ENCODE results near the gene ASTL.
"Not testable (repeated sequence)": the region's sequence is repeated elsewhere in the genome, so short reads cannot be mapped to it uniquely, and the experiment has no call there.

Gene ASTL

GRCh38 chr2:96171831-96172230 lies 33.5 kb upstream of the ASTL start:
- H3K36me3 ChIP-seq (ENCODE audit: insufficient read depth, low read length), result no peaks in the 10 kb centered on the region
- H3K27ac ChIP-seq (ENCODE audit: low read depth, low read length), result no peak overlapping the region
- H3K27me3 ChIP-seq (ENCODE audit: control insufficient read depth in 1 of 2, insufficient read depth in 2 of 2, low read length in 2 of 2), result no peaks in the 10 kb centered on the region
- no peak overlapping the region for H3K9ac ChIP-seq (ENCODE audit: low read length)
- H3K4me1 ChIP-seq (ENCODE audit: insufficient read depth, low read length), result no peaks in the 10 kb centered on the region
- H3K9me3 ChIP-seq (ENCODE audit: low read length), result no peaks in the 10 kb centered on the region
- H3K4me3 ChIP-seq (ENCODE audit: low read depth in 1 of 2, low read length in 2 of 2), result no peak overlapping the region

DNA sequence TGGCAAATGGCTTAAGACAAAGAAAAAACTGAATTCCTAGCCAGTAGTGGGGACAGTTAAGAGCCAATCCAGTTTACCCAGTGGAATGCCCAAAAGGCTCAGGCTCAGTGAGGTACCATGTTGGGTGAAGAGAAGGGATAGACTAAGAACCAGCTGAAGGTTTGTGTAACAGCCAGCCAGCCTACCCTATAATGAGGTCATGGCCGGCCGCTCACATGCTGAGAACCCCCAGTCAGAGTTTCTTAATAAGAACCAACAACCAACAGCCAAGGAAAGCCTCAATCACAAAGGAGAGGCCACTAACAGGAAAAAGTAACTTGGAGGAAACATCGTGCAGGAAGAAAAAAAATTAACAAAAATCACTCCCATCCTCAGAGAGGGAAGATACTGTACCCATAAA lies 32.3 kb upstream of the ASTL start:
- no peak overlapping the region for H3K9ac ChIP-seq (ENCODE audit: low read length)
- H3K36me3 ChIP-seq (ENCODE audit: insufficient read depth, low read length), result no peaks in the 10 kb centered on the region
- H3K27me3 ChIP-seq (ENCODE audit: control insufficient read depth in 1 of 2, insufficient read depth in 2 of 2, low read length in 2 of 2), result no peaks in the 10 kb centered on the region
- H3K9me3 ChIP-seq (ENCODE audit: low read length), result no peaks in the 10 kb centered on the region
- no peak overlapping the region for H3K27ac ChIP-seq (ENCODE audit: low read depth, low read length)
- H3K4me3 ChIP-seq (ENCODE audit: low read depth in 1 of 2, low read length in 2 of 2), result no peak overlapping the region
- H3K4me1 ChIP-seq (ENCODE audit: insufficient read depth, low read length), result no peaks in the 10 kb centered on the region

- no peaks in the 10 kb centered on the region for H3K27me3 ChIP-seq (ENCODE audit: control insufficient read depth in 1 of 2, insufficient read depth in 2 of 2, low read length in 2 of 2)
- no peak overlapping the region for H3K4me3 ChIP-seq (ENCODE audit: low read depth in 1 of 2, low read length in 2 of 2)
- no peak overlapping the region for H3K27ac ChIP-seq (ENCODE audit: low read depth, low read length)
- no peak overlapping the region for H3K9ac ChIP-seq (ENCODE audit: low read length)
- no peaks in the 10 kb centered on the region for H3K36me3 ChIP-seq (ENCODE audit: insufficient read depth, low read length)
- no peaks in the 10 kb centered on the region for H3K9me3 ChIP-seq (ENCODE audit: low read length)
- H3K4me1 ChIP-seq (ENCODE audit: insufficient read depth, low read length), result no peaks in the 10 kb centered on the region
Observed at GRCh38 chr2:96169868-96170507, 31.7 kb upstream of the ASTL start.

DNA sequence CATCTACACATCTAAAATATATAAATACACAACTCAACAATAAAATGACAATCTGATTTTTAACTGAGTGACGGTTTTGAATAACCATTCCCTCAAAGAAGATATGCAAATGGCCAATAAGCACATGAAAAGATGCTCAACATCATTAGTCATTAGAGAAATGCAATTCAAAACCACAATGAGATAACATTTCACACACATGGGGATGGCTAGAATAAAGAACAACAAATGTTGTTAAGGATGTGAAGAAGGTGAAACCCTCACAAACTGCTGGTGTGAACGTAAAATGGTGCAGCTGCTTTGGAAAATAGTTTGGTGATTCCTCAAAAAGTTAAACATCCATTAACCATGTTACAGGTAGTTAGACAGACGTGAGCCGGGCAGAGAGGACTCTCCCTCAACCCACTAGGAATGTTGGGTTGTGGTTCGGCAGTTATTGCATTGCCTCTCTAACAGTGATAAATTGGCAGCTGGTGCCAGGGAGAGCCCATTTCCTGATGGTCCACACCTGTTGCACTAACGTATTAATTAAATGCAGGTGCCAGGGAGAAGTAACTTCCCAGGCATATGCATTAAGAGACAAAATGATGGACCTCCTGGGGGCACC lies 29.2 kb upstream of the ASTL start:
- Histone ChIP-seq H3K9me3 (ENCODE audit: low read length) (no peaks in the 10 kb centered on the region), H3K27ac (ENCODE audit: low read depth, low read length) (no peak overlapping the region), H3K9ac (ENCODE audit: low read length) (no peak overlapping the region), H3K27me3 (ENCODE audit: control insufficient read depth in 1 of 2, insufficient read depth in 2 of 2, low read length in 2 of 2) (no peaks in the 10 kb centered on the region), H3K36me3 (ENCODE audit: insufficient read depth, low read length) (no peaks in the 10 kb centered on the region), H3K4me3 (ENCODE audit: low read depth in 1 of 2, low read length in 2 of 2) (no peak overlapping the region), H3K4me1 (ENCODE audit: insufficient read depth, low read length) (no peaks in the 10 kb centered on the region)

DNA sequence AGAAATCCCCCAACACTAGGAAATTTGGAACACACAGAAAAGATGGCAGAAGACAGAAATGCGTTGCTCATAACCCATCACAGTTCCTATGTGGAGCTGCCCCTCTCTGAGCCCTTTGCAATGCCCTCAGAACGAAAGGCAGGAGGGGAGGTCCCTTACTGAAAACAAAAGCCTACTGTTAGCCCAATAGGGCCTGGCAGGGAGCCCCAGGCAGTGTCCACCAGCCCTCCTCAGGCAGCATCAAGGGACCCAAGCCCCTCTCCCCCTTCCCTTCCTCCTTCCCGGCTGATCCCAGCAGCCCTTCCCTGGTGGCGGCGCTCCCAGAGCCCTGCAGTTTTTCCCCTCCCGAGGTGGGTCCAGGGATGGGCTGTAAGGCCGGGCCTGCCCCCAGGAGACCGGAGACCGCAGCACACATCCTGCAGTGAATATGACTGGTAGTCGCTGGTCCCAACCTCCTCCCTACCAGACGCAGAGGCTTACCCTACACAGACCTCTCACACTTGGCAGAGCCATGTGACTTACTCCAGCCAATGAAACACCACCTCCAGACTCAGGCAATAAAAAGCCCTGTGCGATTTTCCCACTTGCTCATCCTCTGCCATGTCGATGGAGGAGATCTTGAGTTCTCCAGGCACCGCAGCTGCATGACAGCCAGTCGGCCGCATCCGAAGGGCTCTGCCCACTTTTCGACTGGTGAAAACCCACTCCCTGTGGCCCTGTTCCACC lies 26.3 kb upstream of the ASTL start:
- Histone ChIP-seq H3K9me3 (ENCODE audit: low read length) (no peaks in the 10 kb centered on the region), H3K27me3 (ENCODE audit: control insufficient read depth in 1 of 2, insufficient read depth in 2 of 2, low read length in 2 of 2) (no peaks in the 10 kb centered on the region), H3K27ac (ENCODE audit: low read depth, low read length) (no peak overlapping the region), H3K4me1 (ENCODE audit: insufficient read depth, low read length) (no peaks in the 10 kb centered on the region), H3K9ac (ENCODE audit: low read length) (no peak overlapping the region), H3K4me3 (ENCODE audit: low read depth in 1 of 2, low read length in 2 of 2) (no peak overlapping the region), H3K36me3 (ENCODE audit: insufficient read depth, low read length) (no peaks in the 10 kb centered on the region)

DNA sequence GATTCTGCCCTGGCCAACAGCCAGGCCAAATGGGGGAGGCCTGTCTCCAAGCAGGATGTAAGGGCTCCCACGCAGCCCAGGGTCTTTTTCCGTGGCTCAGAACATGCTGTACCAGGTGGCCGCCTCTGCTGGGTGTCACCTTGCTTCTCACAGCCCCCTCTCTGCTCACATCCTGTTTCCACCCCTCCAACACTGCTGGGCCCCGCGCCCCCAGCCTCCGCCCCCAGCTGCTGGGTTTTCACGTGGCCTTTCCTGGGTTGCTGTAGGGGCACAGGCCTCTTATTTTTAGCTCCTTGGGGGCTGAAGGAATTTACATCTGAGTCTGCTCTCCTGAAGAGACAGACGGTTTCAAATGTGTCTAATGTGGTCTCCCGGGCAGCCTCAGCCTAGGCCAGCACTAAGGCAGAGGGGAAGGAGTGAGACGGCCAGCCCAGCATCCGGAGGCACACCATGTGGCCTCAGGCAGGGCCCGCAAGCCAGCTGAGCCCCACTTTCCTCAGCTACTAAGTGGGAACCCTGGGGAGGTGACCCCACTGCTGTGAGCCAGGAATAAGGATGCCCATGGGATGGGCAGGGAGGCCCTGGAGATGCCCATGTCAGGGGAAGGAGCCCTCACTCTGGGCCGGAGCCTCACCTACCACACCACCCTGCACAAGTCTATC lies 25.6 kb upstream of the ASTL start:
- H3K27ac ChIP-seq (ENCODE audit: low read depth, low read length), result no peak overlapping the region
- no peaks in the 10 kb centered on the region for H3K4me1 ChIP-seq (ENCODE audit: insufficient read depth, low read length)
- no peaks in the 10 kb centered on the region for H3K9me3 ChIP-seq (ENCODE audit: low read length)
- H3K36me3 ChIP-seq (ENCODE audit: insufficient read depth, low read length), result no peaks in the 10 kb centered on the region
- no peaks in the 10 kb centered on the region for H3K27me3 ChIP-seq (ENCODE audit: control insufficient read depth in 1 of 2, insufficient read depth in 2 of 2, low read length in 2 of 2)
- no peak overlapping the region for H3K4me3 ChIP-seq (ENCODE audit: low read depth in 1 of 2, low read length in 2 of 2)
- no peak overlapping the region for H3K9ac ChIP-seq (ENCODE audit: low read length)

DNA sequence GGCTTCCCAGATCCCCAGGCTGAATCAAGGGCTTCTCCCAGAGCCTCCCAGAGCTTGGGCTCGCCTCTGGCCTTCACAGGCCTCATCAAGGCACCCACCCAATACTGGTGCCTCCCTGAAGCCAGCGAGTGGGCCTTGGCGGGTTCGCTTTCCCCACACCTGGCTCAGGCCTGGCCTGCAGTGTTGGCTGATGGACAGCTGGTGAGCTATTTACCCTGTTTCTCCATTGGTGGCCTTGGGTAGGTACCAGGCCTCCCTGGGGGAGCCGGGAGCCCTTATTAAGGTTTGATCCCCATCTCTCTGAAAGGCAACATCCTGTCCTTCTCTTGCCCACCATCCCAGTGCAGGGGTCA lies 25.1 kb upstream of the ASTL start:
- no peaks in the 10 kb centered on the region for H3K9me3 ChIP-seq (ENCODE audit: low read length)
- H3K36me3 ChIP-seq (ENCODE audit: insufficient read depth, low read length), result no peaks in the 10 kb centered on the region
- no peak overlapping the region for H3K27ac ChIP-seq (ENCODE audit: low read depth, low read length)
- H3K27me3 ChIP-seq (ENCODE audit: control insufficient read depth in 1 of 2, insufficient read depth in 2 of 2, low read length in 2 of 2), result no peaks in the 10 kb centered on the region
- H3K9ac ChIP-seq (ENCODE audit: low read length), result no peak overlapping the region
- H3K4me3 ChIP-seq (ENCODE audit: low read depth in 1 of 2, low read length in 2 of 2), result no peak overlapping the region
- H3K4me1 ChIP-seq (ENCODE audit: insufficient read depth, low read length), result no peaks in the 10 kb centered on the region

GRCh38 chr2:96161898-96162297 lies 23.6 kb upstream of the ASTL start:
- Histone ChIP-seq H3K9ac (ENCODE audit: low read length) (no peak overlapping the region), H3K27ac (ENCODE audit: low read depth, low read length) (no peak overlapping the region), H3K4me3 (ENCODE audit: low read depth in 1 of 2, low read length in 2 of 2) (no peak overlapping the region)

GRCh38 chr2:96160366-96160765 lies 22.1 kb upstream of the ASTL start:
- H3K36me3 ChIP-seq (ENCODE audit: insufficient read depth, low read length); H3K4me1 ChIP-seq (ENCODE audit: insufficient read depth, low read length); H3K9me3 ChIP-seq (ENCODE audit: low read length); H3K27ac ChIP-seq (ENCODE audit: low read depth, low read length); H3K9ac ChIP-seq (ENCODE audit: low read length); H3K4me3 ChIP-seq (ENCODE audit: low read depth in 1 of 2, low read length in 2 of 2); H3K27me3 ChIP-seq (ENCODE audit: control insufficient read depth in 1 of 2, insufficient read depth in 2 of 2, low read length in 2 of 2): not testable (repeated sequence)

More at GRCh38 chr2:96161898-96162297, 23.6 kb upstream of the ASTL start:
- no peaks in the 10 kb centered on the region for H3K4me1 ChIP-seq (ENCODE audit: insufficient read depth, low read length)
- no peaks in the 10 kb centered on the region for H3K9me3 ChIP-seq (ENCODE audit: low read length)
- H3K27me3 ChIP-seq (ENCODE audit: control insufficient read depth in 1 of 2, insufficient read depth in 2 of 2, low read length in 2 of 2), result no peaks in the 10 kb centered on the region
- no peaks in the 10 kb centered on the region for H3K36me3 ChIP-seq (ENCODE audit: insufficient read depth, low read length)

GRCh38 chr2:96159084-96159830 lies 21.0 kb upstream of the ASTL start:
- Histone ChIP-seq H3K4me3 (ENCODE audit: low read depth in 1 of 2, low read length in 2 of 2) (no peak overlapping the region), H3K9me3 (ENCODE audit: low read length) (no peaks in the 10 kb centered on the region), H3K36me3 (ENCODE audit: insufficient read depth, low read length) (no peaks in the 10 kb centered on the region), H3K9ac (ENCODE audit: low read length) (no peak overlapping the region), H3K27me3 (ENCODE audit: control insufficient read depth in 1 of 2, insufficient read depth in 2 of 2, low read length in 2 of 2) (no peaks in the 10 kb centered on the region), H3K4me1 (ENCODE audit: insufficient read depth, low read length) (no peaks in the 10 kb centered on the region), H3K27ac (ENCODE audit: low read depth, low read length) (no peak overlapping the region)

DNA sequence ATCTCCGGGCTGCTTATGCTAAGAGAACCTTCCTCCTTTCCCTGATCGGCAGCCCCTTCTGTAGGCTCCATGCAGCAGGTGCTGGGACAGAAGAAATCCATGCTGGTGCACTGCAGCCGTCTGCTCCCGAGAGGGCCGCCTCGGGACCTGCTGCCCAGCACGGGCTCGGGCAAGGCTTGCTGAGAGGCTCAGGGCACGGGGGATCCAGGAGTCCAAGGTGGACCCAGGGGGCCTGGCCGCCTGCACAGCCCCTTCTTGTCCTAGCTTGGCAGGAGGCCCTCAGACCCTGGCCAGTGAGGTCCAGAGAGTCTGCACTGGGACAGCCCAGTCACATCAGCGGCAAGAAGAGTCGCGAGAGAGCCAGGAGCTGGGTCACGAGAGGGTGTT lies 20.2 kb upstream of the ASTL start:
- H3K4me1 ChIP-seq (ENCODE audit: insufficient read depth, low read length), result no peaks in the 10 kb centered on the region
- no peak overlapping the region for H3K9ac ChIP-seq (ENCODE audit: low read length)
- H3K27me3 ChIP-seq (ENCODE audit: control insufficient read depth in 1 of 2, insufficient read depth in 2 of 2, low read length in 2 of 2), result no peaks in the 10 kb centered on the region
- H3K4me3 ChIP-seq (ENCODE audit: low read depth in 1 of 2, low read length in 2 of 2), result no peak overlapping the region
- no peak overlapping the region for H3K27ac ChIP-seq (ENCODE audit: low read depth, low read length)
- H3K36me3 ChIP-seq (ENCODE audit: insufficient read depth, low read length), result no peaks in the 10 kb centered on the region
- no peaks in the 10 kb centered on the region for H3K9me3 ChIP-seq (ENCODE audit: low read length)

Measured in muscle layer of colon (tissue), 2 donors.